ENCODE results near the gene ACER3. TPM values are rescaled to one million over a fixed set of nuclear protein-coding genes. Genes with fewer than 3 reads are reported as not detected.

The ACER3 gene
- polyA plus RNA-seq, 3 donors, result 22.9 to 45.4 (median 23.6) TPM

DNA sequence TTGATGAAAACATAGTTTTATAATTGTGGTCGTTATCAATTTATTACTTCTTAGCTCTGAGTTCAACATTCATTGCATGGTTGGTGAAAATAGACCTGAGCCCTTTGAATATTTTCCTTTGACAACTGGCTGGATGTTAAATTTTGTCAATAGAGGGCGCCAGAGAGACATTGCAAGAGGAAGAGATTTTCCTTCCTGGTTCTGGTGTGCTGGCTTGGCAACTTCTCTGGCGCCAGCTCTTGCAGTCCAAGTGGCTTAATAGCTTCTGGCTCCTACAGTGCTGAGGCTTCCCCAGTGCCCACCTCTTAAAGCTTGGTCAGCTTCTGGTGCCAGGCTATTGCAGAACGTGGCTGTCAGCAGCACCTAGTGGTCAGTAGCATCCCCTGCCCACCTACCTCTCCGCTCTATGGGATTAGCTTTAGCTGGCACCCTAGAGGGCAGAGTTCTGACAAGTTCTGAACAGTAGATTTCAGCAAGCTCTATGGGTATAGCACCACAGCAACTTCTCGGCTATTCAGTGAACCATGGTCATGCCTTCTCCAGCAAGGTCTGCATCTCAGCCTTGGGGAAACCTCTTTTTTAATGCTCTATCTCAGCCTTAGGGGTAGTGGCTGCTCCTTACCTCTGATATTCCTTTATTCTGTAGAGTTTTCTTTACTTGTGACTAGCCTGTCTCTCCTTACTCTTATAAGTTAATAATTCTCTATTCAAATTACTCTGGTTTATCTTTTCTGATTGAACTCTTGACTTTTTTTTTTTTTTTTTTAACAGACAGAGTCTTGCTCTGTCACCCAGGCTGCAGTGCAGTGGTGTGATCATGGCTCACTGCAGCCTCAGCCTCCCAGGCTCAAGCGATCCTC lies 59.4 kb downstream of the ACER3 start:
- no peaks in the 10 kb centered on the region for H3K9me3 ChIP-seq (replicated peaks in 1 of 2; ENCODE audit: control insufficient read depth in 1 of 2, insufficient read depth in 1 of 2, low read length in 2 of 2)
- H3K4me2 ChIP-seq (replicated peaks; ENCODE audit: extremely low read depth, low read length, poor library complexity, severe bottlenecking), result peak overlapping the region; percentile 25
- Mint-ChIP-seq H3K9me3 (no peaks in the 10 kb centered on the region), H3K4me3 (peak overlapping the region in 1 of 2 donors; percentile 9), H3K27me3 (ENCODE audit: low read depth in 3 of 3) (peaks cover 0 to 1% (median 0%) of the 10 kb centered on the region in 3 donors), H3K36me3 (peaks cover 5 to 12% of the 10 kb centered on the region in 2 donors), H3K27ac (no peak overlapping the region), H3K4me1 (peaks cover 10% of the 10 kb centered on the region)
- peaks cover 0 to 13% of the 10 kb centered on the region in 2 donors for H3K4me1 ChIP-seq (ENCODE audit: control insufficient read depth in 1 of 2, insufficient read depth in 2 of 2, low read length in 2 of 2)
- peak overlapping the region; percentile 31 for H2AFZ ChIP-seq (ENCODE audit: insufficient read depth, low read depth, low read length, poor library complexity, severe bottlenecking)
- no peak overlapping the region for H3K4me3 ChIP-seq (replicated peaks in 1 of 3; ENCODE audit: low read depth in 2 of 3, low read length in 3 of 3)
- H3K36me3 ChIP-seq (replicated peaks in 1 of 2; ENCODE audit: control insufficient read depth in 1 of 2, insufficient read depth in 2 of 2, low read length in 2 of 2), result no peaks in the 10 kb centered on the region
- H3K27ac ChIP-seq (ENCODE audit: low read depth in 1 of 2, low read length in 2 of 2), result no peak overlapping the region
- peak; percentile 67 to 71 (median 69) for DNase-seq
- intact Hi-C loops (cut with micrococcal nuclease), result loop anchor here (2.0 to 5.0 kb wide), 3 partner anchors 113 to 188 kb away; no protein-coding TSS in a partner anchor
- no peak overlapping the region for H3K9ac ChIP-seq (ENCODE audit: insufficient read depth, low read length, poor library complexity, severe bottlenecking)
- no peaks in the 10 kb centered on the region for H3K27me3 ChIP-seq (ENCODE audit: control insufficient read depth in 2 of 2, insufficient read depth in 2 of 2, low read length in 2 of 2)
- H4K20me1 ChIP-seq (ENCODE audit: insufficient read depth, low read length), result peaks cover 92% of the 10 kb centered on the region
- peaks cover 53% of the 10 kb centered on the region for H3K79me2 ChIP-seq (ENCODE audit: insufficient read depth, low read length)
- WGBS (ENCODE audit: insufficient coverage), result 29% methylated on average over 4 of the region's 7 CpGs
- TF ChIP-seq, protein P1, sequence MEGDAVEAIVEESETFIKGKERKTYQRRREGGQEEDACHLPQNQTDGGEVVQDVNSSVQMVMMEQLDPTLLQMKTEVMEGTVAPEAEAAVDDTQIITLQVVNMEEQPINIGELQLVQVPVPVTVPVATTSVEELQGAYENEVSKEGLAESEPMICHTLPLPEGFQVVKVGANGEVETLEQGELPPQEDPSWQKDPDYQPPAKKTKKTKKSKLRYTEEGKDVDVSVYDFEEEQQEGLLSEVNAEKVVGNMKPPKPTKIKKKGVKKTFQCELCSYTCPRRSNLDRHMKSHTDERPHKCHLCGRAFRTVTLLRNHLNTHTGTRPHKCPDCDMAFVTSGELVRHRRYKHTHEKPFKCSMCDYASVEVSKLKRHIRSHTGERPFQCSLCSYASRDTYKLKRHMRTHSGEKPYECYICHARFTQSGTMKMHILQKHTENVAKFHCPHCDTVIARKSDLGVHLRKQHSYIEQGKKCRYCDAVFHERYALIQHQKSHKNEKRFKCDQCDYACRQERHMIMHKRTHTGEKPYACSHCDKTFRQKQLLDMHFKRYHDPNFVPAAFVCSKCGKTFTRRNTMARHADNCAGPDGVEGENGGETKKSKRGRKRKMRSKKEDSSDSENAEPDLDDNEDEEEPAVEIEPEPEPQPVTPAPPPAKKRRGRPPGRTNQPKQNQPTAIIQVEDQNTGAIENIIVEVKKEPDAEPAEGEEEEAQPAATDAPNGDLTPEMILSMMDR (IDR thresholded peaks at IDR 0.05), result peak; percentile 79

DNA sequence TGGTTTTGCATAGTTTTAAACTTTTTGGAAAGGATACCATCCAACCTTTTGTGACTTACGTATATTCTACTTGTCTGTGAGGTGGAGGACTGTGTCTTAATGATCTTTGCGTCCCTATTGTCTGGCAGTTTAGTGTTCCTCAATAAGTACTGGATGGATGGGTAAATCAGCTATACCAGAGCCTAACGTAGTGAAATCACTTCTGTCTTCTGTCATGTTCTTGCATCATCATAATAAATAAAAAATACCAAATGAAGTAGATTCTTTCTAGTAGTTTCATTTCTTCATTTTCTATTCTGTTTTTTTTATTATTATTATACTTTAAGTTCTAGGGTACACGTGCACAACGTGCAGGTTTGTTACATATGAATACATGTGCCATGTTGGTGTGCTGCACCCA lies 66.4 kb downstream of the ACER3 start:
- Histone ChIP-seq H3K9me3 (replicated peaks in 1 of 2; ENCODE audit: control insufficient read depth in 1 of 2, insufficient read depth in 1 of 2, low read length in 2 of 2) (no peaks in the 10 kb centered on the region), H4K20me1 (ENCODE audit: insufficient read depth, low read length) (peaks cover 48% of the 10 kb centered on the region), H3K4me3 (replicated peaks in 1 of 3; ENCODE audit: low read depth in 2 of 3, low read length in 3 of 3) (no peak overlapping the region), H3K36me3 (replicated peaks in 1 of 2; ENCODE audit: control insufficient read depth in 1 of 2, insufficient read depth in 2 of 2, low read length in 2 of 2) (peaks cover 10 to 30% of the 10 kb centered on the region in 2 donors), H3K4me2 (replicated peaks; ENCODE audit: extremely low read depth, low read length, poor library complexity, severe bottlenecking) (no peak overlapping the region), H3K4me1 (ENCODE audit: control insufficient read depth in 1 of 2, insufficient read depth in 2 of 2, low read length in 2 of 2) (no peaks in the 10 kb centered on the region), H3K27ac (ENCODE audit: low read depth in 1 of 2, low read length in 2 of 2) (no peak overlapping the region), H2AFZ (ENCODE audit: insufficient read depth, low read depth, low read length, poor library complexity, severe bottlenecking) (no peak overlapping the region), H3K27me3 (ENCODE audit: control insufficient read depth in 2 of 2, insufficient read depth in 2 of 2, low read length in 2 of 2) (no peaks in the 10 kb centered on the region), H3K9ac (ENCODE audit: insufficient read depth, low read length, poor library complexity, severe bottlenecking) (no peak overlapping the region), H3K79me2 (ENCODE audit: insufficient read depth, low read length) (peaks cover 22% of the 10 kb centered on the region)
- Mint-ChIP-seq H3K9me3 (peaks cover 0 to 10% (median 3%) of the 10 kb centered on the region in 7 donors), H3K36me3 (peaks cover 40 to 61% of the 10 kb centered on the region in 2 donors), H3K27me3 (ENCODE audit: low read depth in 3 of 3) (no peaks in the 10 kb centered on the region), H3K27ac (no peak overlapping the region), H3K4me3 (no peak overlapping the region), H3K4me1 (peaks cover 2% of the 10 kb centered on the region)
- WGBS (ENCODE audit: insufficient coverage), result no CpG with 5 or more reads among the region's 5 CpGs
- intact Hi-C loops (cut with micrococcal nuclease), result no loop called here
- DNase-seq, result no peak
- TF ChIP-seq, protein P1 (IDR thresholded peaks at IDR 0.05), result no peak

Data from CD14-positive monocyte (primary cell).